ENCODE results near the gene RNF144B. TPM values are rescaled to one million over a fixed set of nuclear protein-coding genes. Genes with fewer than 3 reads are reported as not detected.

Gene RNF144B
- total and polyA plus RNA-seq, 2 of the 8 experiments (the other 6 are each of a cell fraction or from before 2014, with no cell fraction given), result 1.8 to 11.2 TPM

- no peak for TF ChIP-seq NRF1 (IDR thresholded peaks at IDR 0.05; ENCODE audit: low read depth, low read length)
- no peak for TF ChIP-seq TEAD4 (IDR thresholded peaks at IDR 0.05; ENCODE audit: low read depth, low read length)
- TF ChIP-seq BACH1 (IDR thresholded peaks at IDR 0.05; ENCODE audit: low read length), result no peak
- no peak for TF ChIP-seq CBX8 (IDR thresholded peaks at IDR 0.05; ENCODE audit: borderline replicate concordance, low read depth, low read length)
- TF ChIP-seq EP300 (IDR thresholded peaks at IDR 0.05; ENCODE audit: borderline replicate concordance in 1 of 2, low read depth in 2 of 2, low read length in 2 of 2), result no peak
- no peak for TF ChIP-seq CTCF (IDR thresholded peaks at IDR 0.05; ENCODE audit: control extremely low read depth in 1 of 3, insufficient read depth in 1 of 3, low read depth in 1 of 3, low read length in 3 of 3)
These were observed 25.5 kb downstream of the RNF144B start (continued) for GRCh38 chr6:18412644-18413043.

Measured in H1 (cell line).